D341Med (cell line): Measurements from ENCODE around the gene ELAC2.

ENCODE experiments used
- DNase-seq: peaks from one replicate; pipeline ENCODE4 v3.0.0; 2012; ENCODE audit warnings: low spot score

ELAC2 gene

DNA sequence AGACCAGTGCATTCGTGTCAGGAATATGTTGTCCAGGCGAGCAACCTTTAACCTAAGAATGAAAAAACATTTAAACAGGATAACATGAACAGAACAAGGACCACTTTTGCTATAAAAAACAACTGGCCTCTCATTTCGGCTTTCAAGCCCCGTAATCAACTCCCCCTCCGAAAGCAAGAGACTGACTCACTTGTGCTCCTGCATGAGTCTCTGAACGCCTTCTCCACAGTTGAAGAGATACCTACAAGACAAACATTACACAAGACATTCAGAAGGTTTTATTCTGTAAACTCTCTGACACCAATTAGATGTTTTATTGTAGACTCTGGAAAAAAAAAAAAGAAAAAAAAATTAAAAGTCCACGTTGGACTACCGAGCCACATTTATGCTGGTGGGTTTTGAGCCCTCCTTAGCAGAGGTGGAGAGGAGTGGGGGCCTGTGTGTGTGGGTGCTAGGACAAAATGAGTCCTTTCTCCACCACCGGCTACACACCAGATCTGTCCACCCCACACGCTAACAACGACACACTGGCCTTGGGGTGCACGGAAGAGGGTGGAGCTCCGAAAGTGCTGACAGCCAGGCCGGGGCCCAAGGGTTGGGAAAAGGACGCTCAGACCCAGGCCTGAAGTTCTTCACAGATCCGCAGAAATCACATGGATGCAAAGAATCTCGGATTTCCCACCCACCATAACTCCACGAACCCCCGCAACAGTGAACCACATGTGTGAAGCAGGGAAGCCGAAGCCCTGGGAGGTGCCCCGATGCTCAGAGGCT is 759 bp downstream of the ELAC2 start:
- DNase-seq: no peak

DNA sequence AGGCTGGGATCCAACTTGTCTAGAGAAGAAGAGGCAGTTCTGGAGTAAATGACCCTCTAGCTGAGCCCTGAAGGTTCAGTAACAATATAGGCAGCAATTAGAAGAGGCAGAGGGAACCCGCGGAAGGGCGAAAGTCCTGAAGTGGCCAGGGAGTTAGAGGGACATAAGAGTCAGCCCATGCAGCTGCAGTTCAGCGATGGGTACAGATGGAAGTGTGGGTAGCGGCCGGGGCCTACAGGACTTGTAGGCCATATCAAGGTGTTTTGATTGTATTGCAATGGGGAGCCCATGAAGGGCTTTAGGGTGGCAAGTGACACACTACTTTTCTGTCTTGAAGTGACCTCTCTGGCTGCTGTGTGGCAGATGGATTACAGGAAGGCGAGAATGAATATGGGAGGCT is 3.0 kb downstream of the ELAC2 start:
- no peak for DNase-seq

DNA sequence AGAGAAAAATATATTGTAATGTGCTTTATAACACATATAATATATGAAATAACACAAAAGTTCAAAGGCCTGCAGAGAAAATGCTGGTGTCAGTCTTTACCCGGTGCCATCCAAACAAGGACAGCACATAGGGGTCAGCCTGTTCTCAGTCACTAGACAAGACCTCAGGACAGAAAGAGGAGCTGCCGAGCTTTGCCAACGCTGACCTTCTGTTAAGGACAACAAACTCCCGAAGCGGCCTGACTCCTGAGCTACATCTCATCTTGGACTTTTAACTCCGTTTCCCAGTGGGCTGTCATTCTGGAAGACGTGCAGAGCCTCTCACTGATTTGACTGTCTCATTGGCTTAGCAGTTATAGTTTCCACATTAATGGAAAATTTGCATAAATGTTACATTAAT is 6.9 kb downstream of the ELAC2 start:
- no peak for DNase-seq

DNA sequence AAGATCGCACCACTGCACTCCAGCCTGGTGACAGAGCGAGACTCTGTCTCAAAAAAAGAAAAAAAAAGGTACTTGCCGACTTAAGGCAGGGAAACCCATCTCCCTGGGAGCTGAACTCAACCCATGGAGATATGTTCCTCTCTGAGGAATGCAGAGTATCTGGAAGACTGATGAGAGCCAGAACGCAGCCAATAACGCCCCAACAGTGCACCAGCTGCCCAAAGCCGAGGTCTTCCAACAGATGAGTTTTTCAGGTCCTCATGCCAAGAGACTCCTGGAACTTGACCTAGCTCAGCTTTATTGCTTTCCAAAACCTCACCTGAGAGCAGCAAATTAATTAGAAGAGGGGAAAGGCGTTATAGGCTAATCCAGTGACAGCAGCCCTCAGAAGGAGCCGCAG is 9.4 kb downstream of the ELAC2 start:
- DNase-seq: no peak

DNA sequence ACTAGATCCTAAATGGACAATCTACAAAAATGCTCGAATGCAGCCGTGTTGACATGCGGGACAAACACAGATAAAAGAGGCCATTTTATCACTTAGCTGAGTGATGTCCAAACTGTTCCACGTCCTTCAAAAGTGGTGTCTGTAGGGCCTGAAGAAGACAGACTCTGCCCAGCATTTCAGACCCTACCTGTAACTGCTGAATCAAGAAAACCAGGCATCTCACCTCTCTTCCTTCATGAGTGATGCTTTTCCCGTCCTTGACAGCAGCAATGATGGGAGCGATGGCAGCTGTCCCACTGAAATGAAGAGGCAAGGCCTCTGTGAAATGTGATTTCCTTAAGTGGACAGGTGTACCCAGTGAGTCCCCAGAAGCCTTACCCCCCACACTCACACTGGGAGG is 12.3 kb downstream of the ELAC2 start:
- DNase-seq: no peak

DNA sequence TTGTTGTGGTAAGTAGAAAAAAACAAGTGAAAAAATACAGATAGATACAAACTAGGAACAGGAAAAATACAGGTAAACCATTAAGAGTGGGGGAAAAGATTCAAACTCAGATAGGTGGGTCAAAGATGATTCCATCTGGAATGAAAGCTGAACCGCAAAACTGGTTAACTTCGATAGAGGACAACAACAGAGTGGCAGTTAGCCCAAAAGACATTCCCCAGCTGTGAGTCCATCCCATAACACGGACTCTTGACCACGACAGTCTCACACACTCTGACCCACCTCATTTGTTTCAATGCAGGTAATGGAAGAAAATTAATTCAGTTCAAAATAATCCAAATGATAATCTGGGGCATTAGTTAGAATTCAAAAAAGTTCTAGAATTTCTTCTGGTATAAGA is 13.5 kb downstream of the ELAC2 start:
- DNase-seq: no peak

DNA sequence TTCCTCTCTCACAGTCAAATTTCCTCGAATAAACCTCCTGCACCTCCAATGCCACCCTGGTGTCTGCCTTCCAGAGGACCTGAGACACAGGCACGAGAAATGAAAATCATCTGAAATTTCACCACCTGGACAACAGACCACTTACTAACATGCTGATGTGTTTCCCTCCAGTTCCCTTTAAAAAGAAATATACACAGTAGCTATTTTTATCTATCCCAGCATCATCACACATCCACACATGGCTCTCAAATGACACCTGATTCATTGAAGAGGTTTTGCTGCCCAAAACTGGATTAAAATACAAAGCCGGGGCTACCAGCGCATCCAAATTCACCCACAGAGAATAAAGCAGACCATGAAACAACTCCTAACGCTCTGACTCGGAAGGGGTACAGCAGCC is 13.9 kb downstream of the ELAC2 start:
- DNase-seq: no peak

DNA sequence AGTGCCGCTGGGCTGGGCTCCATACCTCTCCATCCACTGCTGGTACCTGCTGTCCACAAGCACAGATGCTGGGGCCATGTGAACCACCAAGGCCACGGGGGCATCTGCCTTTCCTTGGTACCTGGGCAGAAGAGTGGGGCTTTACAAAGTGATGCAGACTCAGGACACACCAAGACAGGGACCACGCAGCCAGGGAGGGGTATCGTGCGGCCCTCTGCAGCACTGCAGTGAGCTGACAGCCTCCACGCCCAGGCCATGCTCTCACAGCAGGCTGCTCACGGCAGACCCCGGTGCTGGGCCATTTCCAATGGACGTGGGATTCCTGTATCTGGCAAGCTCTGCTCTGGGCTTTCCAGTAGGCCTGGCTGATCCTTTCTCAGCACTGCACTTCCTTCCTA is 14.4 kb downstream of the ELAC2 start:
- DNase-seq: no peak

DNA sequence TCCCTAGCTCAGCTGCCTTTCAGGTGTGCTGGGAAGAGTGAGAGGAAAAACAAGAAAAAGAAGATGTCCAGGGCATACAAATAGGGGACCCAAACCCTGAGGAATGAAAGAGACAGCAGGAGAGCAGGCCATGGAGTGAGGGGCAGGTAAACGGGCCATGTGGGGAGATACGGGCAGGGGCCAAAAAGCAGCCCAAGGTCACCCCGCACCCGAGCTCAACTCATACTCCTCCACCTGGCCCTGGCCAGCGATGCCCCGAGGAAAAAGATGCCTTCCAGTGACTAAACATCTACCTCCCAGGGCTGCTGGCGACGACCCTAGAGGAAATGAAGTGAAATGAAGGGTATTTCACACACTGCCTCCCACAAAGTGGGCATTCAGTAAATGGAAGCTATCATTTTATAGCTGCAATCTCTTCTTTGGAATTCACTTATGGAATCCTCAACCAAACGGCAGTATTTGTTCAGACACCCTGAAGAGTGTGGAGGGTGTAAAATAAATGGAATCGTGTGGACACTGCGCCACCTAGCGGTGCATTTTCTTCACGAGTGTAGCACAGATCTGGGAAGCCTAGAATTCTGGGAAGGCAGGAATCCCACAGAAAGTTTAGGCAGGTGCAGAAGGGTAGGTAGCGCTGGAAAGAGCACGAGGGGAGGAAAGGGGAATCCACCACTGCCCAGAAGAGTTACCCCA is 14.9 kb downstream of the ELAC2 start:
- DNase-seq: peak; percentile 57

DNA sequence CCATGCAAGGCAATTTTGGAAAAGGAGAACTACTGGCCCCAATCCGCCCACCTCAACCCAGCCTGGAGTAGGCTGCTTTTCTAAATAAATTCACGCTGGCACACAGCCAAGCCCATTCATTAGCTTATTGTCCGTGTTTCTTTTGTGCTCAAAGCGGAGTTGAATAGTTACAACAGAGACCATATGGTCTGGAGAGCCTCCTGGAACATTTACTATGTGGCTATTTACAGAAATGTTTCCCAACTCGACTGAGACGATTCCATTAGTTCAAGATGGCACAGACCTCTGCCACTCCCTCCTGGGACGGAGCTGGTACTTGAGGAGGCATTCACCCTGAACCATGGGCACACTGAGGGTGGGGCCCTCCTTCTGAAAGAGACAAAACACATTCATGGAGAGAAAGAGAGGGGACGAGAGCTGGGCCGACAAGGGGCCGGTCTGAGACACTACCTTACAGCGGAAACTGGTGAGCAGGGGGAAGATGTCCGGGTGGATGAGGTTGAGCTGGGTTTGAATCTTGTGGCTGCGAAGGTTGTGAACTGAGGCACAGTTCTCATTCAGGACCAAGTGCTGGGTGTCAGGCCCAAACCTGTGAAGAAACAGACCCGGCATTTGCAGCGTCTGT is 15.7 kb downstream of the ELAC2 start:
- no peak for DNase-seq

DNA sequence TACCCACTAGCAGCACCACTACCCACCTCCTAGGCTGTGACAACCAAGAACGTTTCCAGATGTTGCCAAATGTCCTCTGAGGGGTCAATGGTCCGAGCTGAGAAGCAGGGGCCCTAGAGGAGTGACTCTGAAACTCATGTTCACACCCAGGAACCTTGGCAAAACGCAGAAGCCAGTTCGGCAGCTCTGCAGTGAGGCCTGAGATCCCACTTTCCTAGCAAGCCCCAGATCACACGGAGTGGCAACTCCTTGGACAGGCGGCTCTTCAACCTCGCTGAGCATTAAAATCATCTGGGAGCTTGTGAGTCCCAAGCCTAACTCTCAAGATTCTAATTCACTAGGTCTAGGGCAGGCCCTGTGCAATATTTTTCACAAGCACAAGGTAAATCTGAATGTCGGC is 17.3 kb downstream of the ELAC2 start:
- DNase-seq: no peak

DNA sequence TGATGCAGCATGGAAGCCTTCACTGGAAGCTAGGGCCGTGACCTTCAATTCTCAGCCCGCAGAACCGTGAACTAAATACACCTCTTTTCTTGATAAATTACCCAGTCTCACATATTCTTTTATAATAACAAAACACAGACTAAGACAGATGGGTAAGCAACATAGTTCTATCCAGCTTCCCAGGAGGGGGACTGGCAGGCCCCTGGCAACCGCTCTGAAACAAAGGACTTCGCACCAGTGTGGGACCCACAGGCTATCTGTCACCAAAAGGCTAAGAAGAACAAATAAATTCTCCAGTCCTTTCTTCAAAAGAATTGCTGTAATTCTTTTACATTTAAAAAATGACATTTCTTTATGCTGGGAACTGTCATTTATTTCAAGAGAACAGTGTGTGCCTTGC is 19.0 kb downstream of the ELAC2 start:
- DNase-seq: no peak

DNA sequence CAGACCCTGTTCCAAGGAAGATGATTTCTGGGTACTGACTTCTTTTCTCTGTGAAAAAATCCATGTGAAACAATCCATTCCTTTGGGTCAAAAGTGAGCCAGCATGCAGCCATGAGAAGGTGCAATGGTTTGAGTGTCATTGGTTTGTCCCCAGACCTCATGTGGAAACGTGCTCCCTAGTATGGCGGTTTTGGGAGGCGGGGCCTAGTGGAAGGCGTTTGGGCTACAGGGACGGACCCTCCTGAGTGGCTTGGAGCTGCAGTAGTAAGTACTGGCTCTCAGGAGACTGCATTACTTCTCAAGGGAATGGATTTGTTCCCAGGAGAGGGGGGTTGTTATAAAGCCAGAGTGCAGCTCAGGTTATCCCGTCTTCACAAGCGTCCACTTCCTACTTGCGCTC is 19.4 kb downstream of the ELAC2 start:
- no peak for DNase-seq

DNA sequence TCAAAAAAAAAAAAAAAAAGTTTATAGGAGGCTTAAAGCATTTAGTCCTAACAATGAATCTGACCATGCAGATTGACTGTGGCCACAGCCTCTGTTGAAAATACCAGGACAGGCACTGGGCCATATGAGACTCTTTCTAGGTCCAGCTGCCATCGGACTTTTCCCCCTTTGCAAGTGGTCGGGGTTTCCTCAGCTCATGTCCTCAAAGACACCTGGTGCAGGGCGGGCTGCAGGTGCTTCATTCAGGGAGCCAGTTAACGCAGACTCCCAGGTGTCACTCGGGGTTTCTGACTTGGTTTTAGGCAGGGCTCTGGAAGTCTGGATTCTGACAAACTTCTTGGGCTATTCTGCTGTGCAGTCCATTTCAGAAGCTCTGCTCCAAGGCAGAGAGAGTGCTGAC is 20.9 kb downstream of the ELAC2 start:
- no peak for DNase-seq

DNA sequence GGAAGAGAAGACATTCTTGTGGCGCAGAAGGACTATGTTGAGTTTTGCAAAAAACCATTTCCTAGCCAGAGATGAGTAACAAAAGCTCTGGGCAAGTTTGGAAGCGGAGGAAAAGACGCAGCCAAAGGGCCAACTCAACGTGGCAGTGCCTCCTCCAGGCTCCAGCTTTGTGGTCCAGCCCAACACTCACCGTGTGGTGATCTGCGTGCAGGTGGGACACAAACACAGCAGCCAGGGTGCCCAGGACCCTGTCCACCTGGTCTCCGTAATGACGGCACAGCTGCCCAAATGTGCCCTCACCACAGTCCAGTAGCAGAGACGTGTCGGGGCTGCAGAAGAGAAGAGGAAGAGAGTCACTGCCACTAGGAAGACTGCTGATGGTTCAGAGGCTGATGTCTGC is 21.5 kb downstream of the ELAC2 start:
- DNase-seq: no peak

DNA sequence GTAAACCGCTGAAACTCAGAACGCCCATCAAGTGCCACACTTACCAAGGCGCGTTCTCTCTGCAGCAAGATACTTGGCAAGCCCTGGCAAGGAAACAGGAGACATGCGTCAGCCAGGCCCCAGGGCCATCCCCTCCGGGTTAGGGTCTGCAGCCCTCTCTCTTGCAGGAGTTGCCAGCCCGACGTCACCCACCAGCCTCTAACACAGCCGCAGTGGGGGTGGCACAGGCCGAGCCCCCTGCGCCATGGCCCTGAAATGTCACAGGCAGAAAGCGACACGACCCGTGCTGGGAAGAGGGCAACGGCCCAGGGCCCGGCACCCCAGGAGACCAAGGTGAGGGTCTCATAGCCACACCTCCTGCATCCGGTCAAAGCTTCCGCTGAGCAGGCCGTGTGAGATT is 21.9 kb downstream of the ELAC2 start:
- no peak for DNase-seq

DNA sequence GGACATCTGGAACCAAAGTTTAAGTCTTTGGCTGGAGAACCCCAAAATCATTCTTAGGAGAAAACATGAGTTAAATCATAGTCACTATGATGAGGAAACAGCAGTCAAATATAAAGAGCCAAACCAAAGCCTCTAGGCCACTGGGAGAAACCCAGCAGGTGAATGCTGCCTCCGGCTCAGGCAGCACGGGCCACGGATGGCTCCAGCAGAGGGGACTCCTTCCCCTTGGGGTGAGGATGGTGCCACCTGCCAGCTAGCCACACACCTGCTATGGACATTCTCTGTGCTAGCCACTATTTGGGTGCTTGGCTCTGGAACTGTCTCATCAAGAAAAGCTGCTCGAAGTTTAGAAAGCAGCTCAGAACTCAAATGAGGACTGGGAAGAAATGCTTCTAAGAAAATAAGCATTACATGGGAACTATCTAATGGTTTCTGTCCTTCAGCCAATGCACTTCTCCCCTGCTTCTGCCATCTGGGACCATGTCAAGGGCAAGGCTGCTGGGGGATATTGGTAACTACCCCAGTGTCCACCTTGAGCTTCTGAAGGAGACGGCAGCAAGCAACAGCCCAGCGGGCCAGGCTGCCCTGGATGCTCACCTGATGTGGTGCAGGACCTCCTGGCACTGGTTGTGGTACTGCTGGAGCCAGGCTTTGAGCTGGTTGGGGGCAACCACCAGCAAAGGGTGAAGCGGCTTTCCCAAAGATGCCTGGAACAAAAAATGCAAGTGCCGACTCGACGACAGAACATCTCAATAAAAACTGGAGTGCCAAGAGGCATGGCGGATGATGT is 22.5 kb downstream of the ELAC2 start:
- DNase-seq: no peak

DNA sequence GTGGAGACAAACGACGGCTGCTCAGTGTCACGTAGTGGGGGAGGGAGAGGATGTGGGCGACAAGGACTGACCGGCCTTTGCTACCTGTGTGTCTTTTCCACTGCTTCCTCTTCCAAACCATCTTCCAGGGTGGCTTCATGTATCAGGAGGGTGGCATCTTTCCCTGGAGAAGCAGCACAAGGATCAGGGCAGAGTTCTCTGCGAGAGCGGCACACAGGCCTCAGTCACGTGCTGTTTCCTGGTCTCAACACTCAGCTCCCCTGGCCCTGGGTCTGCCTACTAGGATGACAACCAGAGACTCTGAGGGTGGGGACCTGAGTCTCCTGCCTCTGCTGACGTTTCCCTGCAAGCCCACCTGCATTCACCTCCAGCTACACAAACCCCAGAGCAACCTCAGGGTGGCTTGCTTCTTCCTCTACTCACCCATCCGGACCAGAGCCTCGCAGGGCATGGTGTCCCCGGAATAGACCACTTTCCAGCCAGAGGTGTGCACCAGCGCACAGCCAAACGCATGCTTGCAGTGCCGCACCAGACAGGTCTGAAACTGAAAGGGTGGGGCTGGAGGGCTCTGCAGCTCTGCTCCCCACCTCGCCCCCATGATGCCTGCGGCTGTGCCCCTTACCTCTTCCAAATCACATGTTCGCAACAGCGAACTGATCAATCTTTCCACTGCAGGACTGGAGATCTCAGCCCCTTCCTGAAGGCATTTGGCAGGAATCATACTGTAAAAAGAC is 23.3 kb downstream of the ELAC2 start:
- DNase-seq: no peak

DNA sequence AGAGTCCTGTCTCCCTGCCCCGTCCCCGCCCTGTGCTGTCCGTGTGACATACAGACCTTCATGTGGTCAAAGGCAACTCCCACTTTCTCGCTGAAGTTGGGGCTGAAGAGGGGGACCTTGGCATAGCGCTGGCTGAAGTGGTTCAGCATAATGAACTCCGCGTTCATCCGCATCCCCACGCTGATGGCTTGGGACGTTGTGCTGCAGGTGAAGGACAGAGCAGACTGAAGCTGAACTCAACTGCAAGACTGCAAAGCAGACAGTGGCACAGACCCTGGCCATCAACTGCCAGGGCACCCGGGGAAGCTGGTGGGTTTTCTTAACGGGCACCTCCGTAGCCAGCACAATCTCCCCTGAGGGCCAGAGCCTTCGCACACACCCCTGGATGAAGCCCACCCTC is 24.2 kb downstream of the ELAC2 start:
- no peak for DNase-seq

DNA sequence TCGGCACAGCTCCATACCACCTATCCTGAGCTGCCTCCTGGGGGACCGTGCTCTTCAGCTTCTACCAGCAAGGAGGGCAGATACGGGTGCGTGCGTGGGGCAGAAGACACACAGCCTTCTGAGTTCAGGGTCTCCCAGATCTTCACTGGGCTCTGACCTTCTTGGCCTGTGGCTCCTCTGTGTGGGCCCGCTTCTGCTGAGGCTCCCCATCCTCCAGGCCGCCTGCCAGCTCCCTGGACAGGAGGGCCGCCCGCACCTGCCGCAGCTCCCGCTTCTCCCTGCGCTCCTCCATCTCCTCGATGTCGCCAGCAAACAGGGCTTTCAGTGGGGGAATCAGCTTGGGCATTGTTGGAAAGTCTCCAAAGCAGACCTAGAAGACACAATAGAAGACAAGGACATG is 25.2 kb downstream of the ELAC2 start:
- no peak for DNase-seq

DNA sequence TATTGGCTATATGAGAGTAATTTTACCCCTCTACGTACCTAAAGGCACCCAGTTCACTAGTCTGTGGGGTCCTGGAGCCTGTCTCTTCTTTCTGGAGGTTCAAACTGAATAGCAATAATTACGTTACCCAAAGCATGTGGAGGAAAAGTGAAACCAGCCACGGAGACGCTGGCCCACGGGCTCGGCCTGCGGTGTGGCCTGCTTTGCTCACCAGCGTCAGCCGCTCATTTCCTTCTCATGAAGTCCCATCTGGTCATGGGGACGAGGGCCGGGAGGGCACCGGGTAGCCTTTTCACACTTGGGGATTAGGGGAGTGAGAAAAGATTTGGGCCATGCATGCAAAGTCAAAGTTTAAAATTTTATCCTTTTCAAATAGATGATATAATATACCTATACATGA is 26.9 kb downstream of the ELAC2 start:
- DNase-seq: no peak
